H1 (cell line): ENCODE results near the gene ETS1. TPM values are rescaled to one million over a fixed set of nuclear protein-coding genes. Genes with fewer than 3 reads are reported as not detected.

Source experiments
- CTCF ChIA-PET: fragments of 300-600 bp; sonication (Branson Sonifier 250); formaldehyde crosslinking; loops from one replicate; lab custom pipeline; 2021; ENCODE audit not compliant: partially characterized antibody; lab: Charles Lee
- POLR2A ChIA-PET: fragments of 300-600 bp; sonication (Branson Sonifier 250); formaldehyde crosslinking; loops from one replicate; lab custom pipeline; 2021; ENCODE audit warnings: inconsistent platforms; ENCODE audit not compliant: partially characterized antibody; lab: Charles Lee
- DNase-seq, 2 experiments: peaks; one replicate each; pipeline versions ENCODE4 v3.0.0 to v3.0.0-alpha.2; 2010 to 2022; ENCODE audit warnings: low spot score in 2 of 2, low read depth in 1 of 2, mixed read lengths in 1 of 2
- FAIRE-seq: peaks from 2 replicates; lab custom pipeline; 2011; peaks lifted over from hg19 to GRCh38; lab: Jason Lieb, UNC
- H2AFZ ChIP-seq: 2 replicates; pipeline ENCODE4 v1.8.1; 2012; ENCODE audit warnings: low read length, inconsistent platforms
- H2AK5ac ChIP-seq: 2 replicates; pipeline ENCODE4 v1.6.1; 2013; ENCODE audit warnings: low read depth, low read length
- H2BK120ac ChIP-seq: replicated peaks from 2 replicates; pipeline ENCODE3; 2013; ENCODE audit warnings: low read depth, low read length, inconsistent platforms
- H2BK12ac ChIP-seq: 2 replicates; pipeline ENCODE4 v1.6.1; 2013; ENCODE audit warnings: low read depth, low read length
- H2BK15ac ChIP-seq: 2 replicates; pipeline ENCODE4 v1.6.1; 2013; ENCODE audit warnings: low read length
- H2BK20ac ChIP-seq: 2 replicates; pipeline ENCODE4 v1.6.1; 2013; ENCODE audit warnings: low read length
- H2BK5ac ChIP-seq: 2 replicates; pipeline ENCODE4 v1.6.1; 2013; ENCODE audit warnings: low read depth, low read length
- H3K14ac ChIP-seq: 2 replicates; pipeline ENCODE4 v1.6.1; 2013; ENCODE audit warnings: inconsistent platforms; ENCODE audit not compliant: insufficient read length
- H3K18ac ChIP-seq: 2 replicates; pipeline ENCODE4 v1.6.1; 2013; ENCODE audit warnings: low read length; ENCODE audit errors: extremely low read depth
- H3K23ac ChIP-seq: 2 replicates; pipeline ENCODE4 v1.6.1; 2013; ENCODE audit warnings: inconsistent platforms; ENCODE audit not compliant: insufficient read length
- H3K23me2 ChIP-seq: 2 replicates; pipeline ENCODE4 v1.6.1; 2013; ENCODE audit warnings: low read depth, low read length
- H3K27ac ChIP-seq: 2 replicates; pipeline ENCODE4 v1.6.1; 2011; ENCODE audit warnings: low read depth, low read length, inconsistent platforms
- H3K27me3 ChIP-seq, 4 experiments: replicated peaks in 1 of 4; 1 replicate in 1 of 4; 2 replicates in 3 of 4; pipeline versions ENCODE4 v1.6.1 to v1.8.1; 2011 to 2013; ENCODE audit warnings: low read length in 3 of 4, mild to moderate bottlenecking in 3 of 4, inconsistent platforms in 2 of 4, mixed read lengths in 2 of 4, moderate library complexity in 1 of 4; ENCODE audit not compliant: control insufficient read depth in 3 of 4, insufficient read depth in 3 of 4; ENCODE audit errors: extremely low read depth in 1 of 4
- H3K36me3 ChIP-seq, 4 experiments: 2 replicates each; pipeline versions ENCODE4 v1.6.1 to v1.8.1; 2011 to 2013; ENCODE audit warnings: mild to moderate bottlenecking in 4 of 4, low read length in 3 of 4, moderate library complexity in 2 of 4, control low read depth in 1 of 4, inconsistent platforms in 1 of 4; ENCODE audit not compliant: insufficient read depth in 4 of 4, control insufficient read depth in 2 of 4
- H3K4ac ChIP-seq: replicated peaks from 2 replicates; pipeline ENCODE3; 2013; ENCODE audit warnings: low read length, low read depth, mixed read lengths, inconsistent platforms; ENCODE audit not compliant: insufficient read length
- H3K4me1 ChIP-seq, 4 experiments: replicated peaks in 1 of 4; 1 replicate in 1 of 4; 2 replicates in 3 of 4; pipeline versions ENCODE4 v1.6.1 to v1.8.1; 2011 to 2013; ENCODE audit warnings: low read length in 3 of 4, inconsistent platforms in 2 of 4, mixed read lengths in 1 of 4; ENCODE audit not compliant: insufficient read depth in 4 of 4, control insufficient read depth in 3 of 4
- H3K4me2 ChIP-seq, 2 experiments: 2 replicates each; pipeline versions ENCODE4 v1.6.1 to v1.8.1; 2011 to 2013; ENCODE audit warnings: low read depth in 2 of 2, low read length in 2 of 2, control low read depth in 1 of 2, inconsistent platforms in 1 of 2, mild to moderate bottlenecking in 1 of 2; ENCODE audit not compliant: insufficient read depth in 1 of 2
- H3K4me3 ChIP-seq, 4 experiments: fragments of 200-600, 300-600 bp in 1 of 4; sonication (generic), shearing (Covaris generic), sonication (Bioruptor Twin) in 1 of 4; 2 replicates each; pipeline versions ENCODE4 v1.5.1 to v1.8.1; 2011 to 2016; ENCODE audit warnings: low read length in 4 of 4, low read depth in 3 of 4, control low read depth in 2 of 4, inconsistent platforms in 2 of 4, mild to moderate bottlenecking in 2 of 4, mixed read lengths in 1 of 4, moderate library complexity in 1 of 4; ENCODE audit not compliant: insufficient read depth in 2 of 4; ENCODE audit errors: extremely low read depth in 1 of 4
- H3K56ac ChIP-seq: replicated peaks from 2 replicates; pipeline ENCODE3; 2013; ENCODE audit warnings: low read depth, mild to moderate bottlenecking, mixed read lengths, low read length, inconsistent platforms; ENCODE audit not compliant: insufficient read length
- H3K79me1 ChIP-seq: 2 replicates; pipeline ENCODE4 v1.6.1; 2013; ENCODE audit warnings: low read depth, low read length, control low read depth
- H3K79me2 ChIP-seq, 2 experiments: 2 replicates each; pipeline versions ENCODE4 v1.6.1 to v1.8.1; 2012 to 2013; ENCODE audit warnings: low read length in 2 of 2, mild to moderate bottlenecking in 2 of 2, inconsistent platforms in 1 of 2; ENCODE audit not compliant: insufficient read depth in 2 of 2, control insufficient read depth in 1 of 2
- H3K9ac ChIP-seq, 4 experiments: replicated peaks in 1 of 4; 1 replicate in 1 of 4; 2 replicates in 3 of 4; pipeline versions ENCODE4 v1.6.1 to v1.8.1; 2011 to 2013; ENCODE audit warnings: low read depth in 3 of 4, low read length in 3 of 4, control low read depth in 2 of 4, mild to moderate bottlenecking in 2 of 4, moderate library complexity in 2 of 4, inconsistent platforms in 1 of 4; ENCODE audit errors: extremely low read depth in 1 of 4
- H3K9me3 ChIP-seq, 2 experiments: 2 replicates each; pipeline versions ENCODE4 v1.6.1 to v1.8.1; 2012 to 2013; ENCODE audit warnings: mild to moderate bottlenecking in 2 of 2, moderate library complexity in 2 of 2, control low read depth in 1 of 2, inconsistent platforms in 1 of 2, low read depth in 1 of 2, low read length in 1 of 2, mixed read lengths in 1 of 2; ENCODE audit not compliant: insufficient read depth in 2 of 2
- H4K20me1 ChIP-seq, 2 experiments: replicated peaks in 1 of 2; 2 replicates each; pipeline versions ENCODE3 to v1.8.1; 2011 to 2013; ENCODE audit warnings: inconsistent platforms in 2 of 2, low read length in 2 of 2, mild to moderate bottlenecking in 1 of 2; ENCODE audit not compliant: insufficient read depth in 2 of 2, control insufficient read depth in 1 of 2
- H4K5ac ChIP-seq: 2 replicates; pipeline ENCODE4 v1.6.1; 2013; ENCODE audit warnings: low read length, low read depth, mixed read lengths, inconsistent platforms; ENCODE audit not compliant: insufficient read length
- H4K8ac ChIP-seq: 2 replicates; pipeline ENCODE4 v1.8.0; 2013; ENCODE audit warnings: mild to moderate bottlenecking, moderate library complexity, low read length, inconsistent platforms; ENCODE audit not compliant: insufficient read depth; ENCODE audit errors: extremely low read depth
- H4K91ac ChIP-seq: replicated peaks from 2 replicates; pipeline ENCODE3; 2013; ENCODE audit warnings: low read length, mixed read lengths, inconsistent platforms; ENCODE audit not compliant: insufficient read length
- GABPA ChIP-seq: IDR thresholded peaks from 2 replicates; pipeline ENCODE4 v1.6.1; 2011; ENCODE audit warnings: mild to moderate bottlenecking, low read length, moderate library complexity, borderline replicate concordance; ENCODE audit not compliant: insufficient read depth
- RNF2 ChIP-seq: fragments of 200-900, 300-1000 bp; sonication (generic); IDR thresholded peaks from 2 replicates; pipeline ENCODE4 v1.7.1; 2016; ENCODE audit warnings: borderline replicate concordance, low read depth, mild to moderate bottlenecking, antibody characterized with exemption, low read length; ENCODE audit not compliant: poor library complexity, severe bottlenecking; ENCODE audit errors: missing control alignments
- TEAD4 ChIP-seq: IDR thresholded peaks from 2 replicates; pipeline ENCODE4 v1.6.1; 2012; ENCODE audit warnings: low read depth, low read length, inconsistent platforms, mixed read lengths
- WGBS, 2 experiments: shearing (Covaris generic) in 1 of 2; methylation state at CpG; one replicate each; pipeline versions ENCODE4 v1.1.6 to v1.1.7; 2013 to 2015; ENCODE audit warnings: low lambda C conversion rate in 2 of 2, mixed read lengths in 2 of 2, inconsistent platforms in 1 of 2, low coverage in 1 of 2, missing lambda C conversion rate in 1 of 2; ENCODE audit not compliant: insufficient replicate concordance in 2 of 2, insufficient coverage in 1 of 2, insufficient read length in 1 of 2; ENCODE audit errors: extremely low coverage in 1 of 2, missing lambda C conversion rate in 1 of 2; 5-methylcytosine and 5-hydroxymethylcytosine counted together
- polyA plus RNA-seq, 7 experiments: library from polyadenylated mRNA; depleted of rRNA in 3 of 7; stranded (reverse) in 5 of 7; unstranded in 2 of 7; fragments of >200 nt in 5 of 7; fragments of 200-250 nt in 2 of 7; gene quantifications; 1 replicate in 5 of 7; 2 replicates in 1 of 7; 4 replicates in 1 of 7; pipeline versions ENCODE4 v1.2.1 to v1.2.3, GENCODE V29; 2011 to 2013; ENCODE audit warnings: missing spikeins in 2 of 7, mixed read lengths in 2 of 7
- total RNA-seq: library from RNA; stranded (reverse); fragmentation: NEBNext Ultra II Directional; extraction: Animal tissue kit (Norgen Biotek cat#: 25700); gene quantifications from 2 replicates; pipeline ENCODE4 v1.2.1, GENCODE V29; 2021

The ETS1 gene
- total and polyA plus RNA-seq, 2 of the 8 experiments (the other 6 are each of a cell fraction or from before 2014, with no cell fraction given) = 10.0 to 35.3 TPM

DNA sequence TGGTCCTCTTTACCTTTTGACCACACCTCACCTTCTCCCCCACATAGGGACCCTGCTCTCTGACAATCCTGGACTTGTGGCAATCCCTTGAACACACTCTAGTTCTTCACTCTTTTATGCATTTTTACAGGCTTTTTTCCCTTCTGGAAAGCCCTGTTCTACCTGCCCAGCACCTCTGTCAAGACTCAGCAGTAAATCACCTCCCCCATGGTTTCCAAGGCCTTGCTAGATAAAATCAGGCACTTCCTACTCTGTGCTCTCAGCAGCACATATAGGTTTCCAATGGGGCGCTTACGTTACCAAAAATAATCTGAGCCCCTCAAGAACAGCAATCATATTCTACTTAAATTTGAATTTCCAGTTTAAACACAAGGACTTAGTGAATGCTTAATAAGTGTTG lies 53.9 kb downstream of the ETS1 start:
- H4K8ac ChIP-seq = no peak overlapping the region
- H3K9me3 ChIP-seq = no peaks in the 10 kb centered on the region
- H2BK15ac ChIP-seq = no peak overlapping the region
- CTCF ChIA-PET = interaction anchor here (0.6 to 1.3 kb wide), 2 partner anchors 16 to 417 kb away, joined by 3 read pairs; no protein-coding TSS in a partner anchor
- 77% methylated on average over 2 of the region's 2 CpGs; no CpG with 5 or more reads in 1 of the 2 experiments for WGBS, 2 experiments
- POLR2A ChIA-PET = no interaction called here
- no peak overlapping the region for H2AK5ac ChIP-seq
- peaks cover 6 to 19% (median 12%) of the 10 kb centered on the region in 4 experiments; a peak in 6 of 7 replicates for H3K4me1 ChIP-seq
- no peak for TF ChIP-seq TEAD4
- peak; percentile 24 for TF ChIP-seq RNF2
- TF ChIP-seq GABPA = no peak
- TF ChIP-seq, all 59 proteins: peak for 1
- H3K4me2 ChIP-seq = peak overlapping the region; percentile 74 to 88
- no peak overlapping the region; the same call in 1 of the 2 replicates for H2BK20ac ChIP-seq
- no peak overlapping the region for H4K91ac ChIP-seq
- H4K5ac ChIP-seq = no peak overlapping the region
- H3K27me3 ChIP-seq = peaks cover 3 to 49% (median 26%) of the 10 kb centered on the region in 4 experiments; a peak in 6 of 7 replicates
- no peaks in the 10 kb centered on the region for H3K36me3 ChIP-seq
- no peak overlapping the region; the same call in 1 of the 2 replicates for H2BK12ac ChIP-seq
- no peak overlapping the region for H3K56ac ChIP-seq
- no peaks in the 10 kb centered on the region for H3K79me1 ChIP-seq
- H3K23ac ChIP-seq = no peak overlapping the region
- H3K9ac ChIP-seq = no peak overlapping the region; a peak in 1 of 7 replicates
- H2BK5ac ChIP-seq = no peak overlapping the region
- H4K20me1 ChIP-seq = peaks cover 0 to 6% of the 10 kb centered on the region in 2 experiments
- H2BK120ac ChIP-seq = no peak overlapping the region
- no peak overlapping the region for H3K18ac ChIP-seq
- peak overlapping the region in 1 of 4 experiments; percentile 53; a peak in 3 of 8 replicates for H3K4me3 ChIP-seq
- no peak overlapping the region for H3K4ac ChIP-seq
- no peaks in the 10 kb centered on the region for H3K79me2 ChIP-seq
- FAIRE-seq = no peak
- DNase-seq = no peak
- H2AFZ ChIP-seq = no peak overlapping the region
- no peak overlapping the region for H3K14ac ChIP-seq
- no peak overlapping the region for H3K27ac ChIP-seq
- H3K23me2 ChIP-seq = 0 out of 2 replicates have a peak, but pooled peaks cover 2% of the 10 kb centered on the region
